NCI-H1105 treated with DMSO at 0.1 percent for 48 hours (cell line): ENCODE measurements around the gene CALML3.

Source experiments
- DNase-seq: peaks from one replicate; lab custom pipeline; 2025; lab: John Stamatoyannopoulos, UW

CALML3 gene

GRCh38 chr10:5567477-5567876, 42.7 kb downstream of the CALML3 start:
- no peak for DNase-seq

GRCh38 chr10:5568984-5569383, 44.2 kb downstream of the CALML3 start:
- no peak for DNase-seq

GRCh38 chr10:5569568-5569967, 44.8 kb downstream of the CALML3 start:
- no peak for DNase-seq

- DNase-seq = no peak
Observed at GRCh38 chr10:5570007-5570655, 45.4 kb downstream of the CALML3 start.

GRCh38 chr10:5570979-5571810, 46.4 kb downstream of the CALML3 start:
- DNase-seq = no peak

- no peak for DNase-seq
Observed at GRCh38 chr10:5571826-5572225, 47.1 kb downstream of the CALML3 start.

- no peak for DNase-seq
Observed at GRCh38 chr10:5573319-5573950, 48.7 kb downstream of the CALML3 start.

- DNase-seq = no peak
Observed at GRCh38 chr10:5573968-5574641, 49.3 kb downstream of the CALML3 start.

GRCh38 chr10:5574642-5575131, 49.9 kb downstream of the CALML3 start:
- no peak for DNase-seq

- DNase-seq = no peak
Observed at GRCh38 chr10:5575144-5575481, 50.4 kb downstream of the CALML3 start.

- DNase-seq = peak; percentile 35
Observed at GRCh38 chr10:5575482-5576153, 50.9 kb downstream of the CALML3 start.

GRCh38 chr10:5576154-5576748, 51.5 kb downstream of the CALML3 start:
- no peak for DNase-seq
